Stimulated activated naive B cell treated with anti-CD40 and anti-IgM and Interleukin-4, amounts not matched to agents 10 μg/mL and 1 μg/mL and 100 μg/mL, for 72 hours (primary cell): Measurements from ENCODE around the gene PRCC.

Source experiments
- ATAC-seq, 2 donors: fragments of 150-1000 bp; cut with Tn5 transposase; replicated peaks; 2 replicates each; pipeline ENCODE4 v1.10.0; 2021; ENCODE audit warnings: moderate library complexity in 1 of 2
- DNase-seq: peaks from one replicate; pipeline ENCODE4 v3.0.0; 2021
- H3K27ac Mint-ChIP-seq: one replicate; pipeline ENCODE4 v1.8.0; 2022; ENCODE audit warnings: mild to moderate bottlenecking, mixed read lengths
- H3K27me3 Mint-ChIP-seq, 2 donors: one replicate each; pipeline ENCODE4 v1.8.0; 2022; ENCODE audit warnings: mixed read lengths in 2 of 2
- H3K36me3 Mint-ChIP-seq, 2 donors: one replicate each; pipeline ENCODE4 v1.8.0; 2022; ENCODE audit warnings: mixed read lengths in 2 of 2, mild to moderate bottlenecking in 1 of 2
- H3K4me1 Mint-ChIP-seq, 2 donors: one replicate each; pipeline ENCODE4 v1.8.0; 2022; ENCODE audit warnings: mixed read lengths in 2 of 2, mild to moderate bottlenecking in 1 of 2
- H3K4me3 Mint-ChIP-seq, 2 donors: one replicate each; pipeline ENCODE4 v1.8.0; 2022; ENCODE audit warnings: mild to moderate bottlenecking in 2 of 2, mixed read lengths in 2 of 2, moderate library complexity in 1 of 2
- H3K9me3 Mint-ChIP-seq, 2 donors: one replicate each; pipeline ENCODE4 v1.8.0; 2022; ENCODE audit warnings: mixed read lengths in 2 of 2, mild to moderate bottlenecking in 1 of 2

The PRCC gene

DNA sequence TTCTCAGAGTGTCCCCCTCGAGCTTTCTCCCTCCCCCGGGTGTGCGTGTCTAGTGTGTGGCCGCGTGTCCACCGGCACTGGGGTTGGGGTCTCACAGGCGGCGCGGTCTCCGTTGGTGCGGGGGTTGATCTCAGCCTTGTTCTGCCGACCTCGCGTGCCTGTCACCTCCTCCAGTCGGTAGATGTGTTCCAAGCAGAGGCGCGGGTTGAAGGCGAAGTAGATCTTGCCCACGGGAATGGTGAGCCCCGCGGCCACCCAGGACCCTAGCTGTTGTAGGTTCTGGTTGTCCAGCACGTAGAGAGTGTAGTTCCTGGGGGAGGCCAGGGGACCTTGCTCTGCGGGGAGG, 81.8 kb downstream of the PRCC start:
- H3K4me1 Mint-ChIP-seq = peaks cover 13 to 25% of the 10 kb centered on the region in 2 donors
- no peak for DNase-seq
- H3K4me3 Mint-ChIP-seq = no peak overlapping the region
- H3K36me3 Mint-ChIP-seq = no peaks in the 10 kb centered on the region
- H3K27ac Mint-ChIP-seq = no peak overlapping the region
- H3K27me3 Mint-ChIP-seq = peaks cover 70 to 85% of the 10 kb centered on the region in 2 donors
- no peaks in the 10 kb centered on the region for H3K9me3 Mint-ChIP-seq
- ATAC-seq = no peak
